ENCODE results near the gene ADGRV1. TPM values are rescaled to one million over a fixed set of nuclear protein-coding genes. Genes with fewer than 3 reads are reported as not detected.

The ADGRV1 gene
- total RNA-seq, 1 donor from 2014 or later = 18.2 TPM

DNA sequence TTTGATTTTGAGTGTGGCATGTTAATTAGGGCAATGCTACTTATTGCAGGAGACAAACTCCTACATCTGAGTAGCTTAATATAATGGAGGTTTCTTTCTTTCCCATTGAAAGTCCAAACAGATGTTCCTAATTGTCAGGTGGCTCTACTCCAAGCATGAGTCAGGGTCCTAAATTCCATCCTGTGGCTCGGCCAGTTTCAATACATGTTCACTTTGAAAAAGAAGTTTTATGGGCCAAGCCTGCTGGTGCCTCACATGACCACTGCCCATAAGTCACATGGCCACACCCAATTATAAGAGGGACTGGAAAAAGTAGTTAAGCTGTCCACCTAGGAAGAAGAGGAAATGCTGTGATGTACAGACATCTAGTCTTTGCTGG is 654.1 kb downstream of the ADGRV1 start:
- no peak overlapping the region for H3K27ac Mint-ChIP-seq (ENCODE audit: unreplicated experiment)
- H3K27me3 Mint-ChIP-seq (ENCODE audit: unreplicated experiment) = no peaks in the 10 kb centered on the region
- no peaks in the 10 kb centered on the region for H3K4me1 Mint-ChIP-seq (ENCODE audit: low read depth, unreplicated experiment)
- H3K4me3 Mint-ChIP-seq (ENCODE audit: unreplicated experiment) = no peak overlapping the region
- H3K36me3 Mint-ChIP-seq (ENCODE audit: unreplicated experiment) = no peaks in the 10 kb centered on the region
- H3K9me3 Mint-ChIP-seq (ENCODE audit: unreplicated experiment) = no peaks in the 10 kb centered on the region
- DNase-seq = no peak
- TF ChIP-seq, protein P1, sequence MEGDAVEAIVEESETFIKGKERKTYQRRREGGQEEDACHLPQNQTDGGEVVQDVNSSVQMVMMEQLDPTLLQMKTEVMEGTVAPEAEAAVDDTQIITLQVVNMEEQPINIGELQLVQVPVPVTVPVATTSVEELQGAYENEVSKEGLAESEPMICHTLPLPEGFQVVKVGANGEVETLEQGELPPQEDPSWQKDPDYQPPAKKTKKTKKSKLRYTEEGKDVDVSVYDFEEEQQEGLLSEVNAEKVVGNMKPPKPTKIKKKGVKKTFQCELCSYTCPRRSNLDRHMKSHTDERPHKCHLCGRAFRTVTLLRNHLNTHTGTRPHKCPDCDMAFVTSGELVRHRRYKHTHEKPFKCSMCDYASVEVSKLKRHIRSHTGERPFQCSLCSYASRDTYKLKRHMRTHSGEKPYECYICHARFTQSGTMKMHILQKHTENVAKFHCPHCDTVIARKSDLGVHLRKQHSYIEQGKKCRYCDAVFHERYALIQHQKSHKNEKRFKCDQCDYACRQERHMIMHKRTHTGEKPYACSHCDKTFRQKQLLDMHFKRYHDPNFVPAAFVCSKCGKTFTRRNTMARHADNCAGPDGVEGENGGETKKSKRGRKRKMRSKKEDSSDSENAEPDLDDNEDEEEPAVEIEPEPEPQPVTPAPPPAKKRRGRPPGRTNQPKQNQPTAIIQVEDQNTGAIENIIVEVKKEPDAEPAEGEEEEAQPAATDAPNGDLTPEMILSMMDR (IDR thresholded peaks at IDR 0.05; ENCODE audit: partially characterized antibody, unreplicated experiment) = no peak

Other genes starting within 250 kb of the ADGRV1 start
- 28.7 TPM for gene CETN3, start 149.0 kb upstream of the ADGRV1 start, total RNA-seq (ENCODE audit: unreplicated experiment)
- gene MBLAC2, start 84.0 kb upstream of the ADGRV1 start, total RNA-seq (ENCODE audit: unreplicated experiment) = 2.6 TPM
- 3.9 TPM for gene POLR3G, start 83.9 kb upstream of the ADGRV1 start, total RNA-seq (ENCODE audit: unreplicated experiment)
- 7.8 TPM for gene LYSMD3, start 29.2 kb upstream of the ADGRV1 start, total RNA-seq (ENCODE audit: unreplicated experiment)

All from glutamatergic neuron (in vitro differentiated cells).